Activated naive CD8-positive, alpha-beta T cell treated with anti-CD3 and anti-CD28 coated beads for 36 hours (primary cell): ENCODE measurements around the gene EPHB2. TPM values are rescaled to one million over a fixed set of nuclear protein-coding genes. Genes with fewer than 3 reads are reported as not detected.

ENCODE experiments used
- DNase-seq: peaks from one replicate; pipeline ENCODE4 v3.0.0; 2021
- H3K27ac Mint-ChIP-seq: one replicate; pipeline ENCODE4 v1.8.0; 2022; ENCODE audit warnings: mild to moderate bottlenecking, moderate library complexity, mixed read lengths
- H3K27me3 Mint-ChIP-seq: one replicate; pipeline ENCODE4 v1.8.0; 2022; ENCODE audit warnings: mild to moderate bottlenecking, mixed read lengths
- H3K36me3 Mint-ChIP-seq: one replicate; pipeline ENCODE4 v1.8.0; 2021; ENCODE audit warnings: mild to moderate bottlenecking, mixed read lengths
- H3K4me1 Mint-ChIP-seq: one replicate; pipeline ENCODE4 v1.8.0; 2021; ENCODE audit warnings: mixed read lengths
- H3K4me3 Mint-ChIP-seq: one replicate; pipeline ENCODE4 v1.8.0; 2022; ENCODE audit warnings: mild to moderate bottlenecking, moderate library complexity, mixed read lengths
- H3K9me3 Mint-ChIP-seq: one replicate; pipeline ENCODE4 v1.8.0; 2022; ENCODE audit warnings: mixed read lengths
- total RNA-seq, 2 experiments: library from RNA; stranded (reverse); gene quantifications; one replicate each; pipeline ENCODE4 v1.2.3, GENCODE V29; 2021

Gene EPHB2
- total RNA-seq, 2 experiments from 2014 or later = 0.04 TPM; not detected in 1

GRCh38 chr1:22913421-22914141, 202.9 kb downstream of the EPHB2 start:
- Mint-ChIP-seq H3K9me3 (no peaks in the 10 kb centered on the region), H3K27me3 (peaks cover 7% of the 10 kb centered on the region), H3K4me3 (no peak overlapping the region), H3K36me3 (no peaks in the 10 kb centered on the region), H3K27ac (no peak overlapping the region), H3K4me1 (no peaks in the 10 kb centered on the region)
- DNase-seq = no peak

- Mint-ChIP-seq H3K27me3 (peaks cover 7% of the 10 kb centered on the region), H3K9me3 (no peaks in the 10 kb centered on the region), H3K27ac (no peak overlapping the region), H3K4me1 (no peaks in the 10 kb centered on the region), H3K4me3 (no peak overlapping the region), H3K36me3 (no peaks in the 10 kb centered on the region)
- no peak for DNase-seq
These were observed 203.5 kb downstream of the EPHB2 start for GRCh38 chr1:22914156-22914555.

- DNase-seq = no peak
- peaks cover 7% of the 10 kb centered on the region for H3K27me3 Mint-ChIP-seq
- H3K9me3 Mint-ChIP-seq = no peaks in the 10 kb centered on the region
- no peak overlapping the region for H3K4me3 Mint-ChIP-seq
- H3K4me1 Mint-ChIP-seq = no peaks in the 10 kb centered on the region
- H3K36me3 Mint-ChIP-seq = no peaks in the 10 kb centered on the region
- no peak overlapping the region for H3K27ac Mint-ChIP-seq
These were observed 204.1 kb downstream of the EPHB2 start for GRCh38 chr1:22914633-22915217.

- DNase-seq = no peak
- H3K27me3 Mint-ChIP-seq = peaks cover 7% of the 10 kb centered on the region
- no peak overlapping the region for H3K4me3 Mint-ChIP-seq
- no peak overlapping the region for H3K27ac Mint-ChIP-seq
- H3K4me1 Mint-ChIP-seq = no peaks in the 10 kb centered on the region
- H3K9me3 Mint-ChIP-seq = no peaks in the 10 kb centered on the region
- H3K36me3 Mint-ChIP-seq = no peaks in the 10 kb centered on the region
These were observed 204.6 kb downstream of the EPHB2 start for GRCh38 chr1:22915231-22915630.

- Mint-ChIP-seq H3K9me3 (no peaks in the 10 kb centered on the region), H3K36me3 (no peaks in the 10 kb centered on the region), H3K4me1 (no peaks in the 10 kb centered on the region), H3K27me3 (peaks cover 7% of the 10 kb centered on the region), H3K4me3 (no peak overlapping the region), H3K27ac (no peak overlapping the region)
- DNase-seq = no peak
These were observed 205.3 kb downstream of the EPHB2 start for GRCh38 chr1:22915816-22916470.

GRCh38 chr1:22916471-22916820, 205.8 kb downstream of the EPHB2 start:
- H3K27ac Mint-ChIP-seq = no peak overlapping the region

GRCh38 chr1:22917989-22918388, 207.3 kb downstream of the EPHB2 start:
- no peak for DNase-seq
- no peaks in the 10 kb centered on the region for H3K36me3 Mint-ChIP-seq
- no peaks in the 10 kb centered on the region for H3K4me1 Mint-ChIP-seq
- H3K27me3 Mint-ChIP-seq = peaks cover 7% of the 10 kb centered on the region
- H3K4me3 Mint-ChIP-seq = no peak overlapping the region
- H3K9me3 Mint-ChIP-seq = no peaks in the 10 kb centered on the region
- H3K27ac Mint-ChIP-seq = no peak overlapping the region

More at GRCh38 chr1:22916471-22916820, 205.8 kb downstream of the EPHB2 start:
- H3K36me3 Mint-ChIP-seq = no peaks in the 10 kb centered on the region
- H3K4me3 Mint-ChIP-seq = no peak overlapping the region
- H3K4me1 Mint-ChIP-seq = no peaks in the 10 kb centered on the region
- peaks cover 7% of the 10 kb centered on the region for H3K27me3 Mint-ChIP-seq
- no peaks in the 10 kb centered on the region for H3K9me3 Mint-ChIP-seq
- DNase-seq = no peak

GRCh38 chr1:22918644-22919043, 208.0 kb downstream of the EPHB2 start:
- no peak for DNase-seq
- no peaks in the 10 kb centered on the region for H3K36me3 Mint-ChIP-seq
- H3K4me3 Mint-ChIP-seq = no peak overlapping the region
- H3K27ac Mint-ChIP-seq = no peak overlapping the region
- peaks cover 7% of the 10 kb centered on the region for H3K27me3 Mint-ChIP-seq
- H3K9me3 Mint-ChIP-seq = no peaks in the 10 kb centered on the region
- no peaks in the 10 kb centered on the region for H3K4me1 Mint-ChIP-seq

GRCh38 chr1:22919341-22920025, 208.8 kb downstream of the EPHB2 start:
- no peaks in the 10 kb centered on the region for H3K36me3 Mint-ChIP-seq
- H3K9me3 Mint-ChIP-seq = no peaks in the 10 kb centered on the region
- DNase-seq = no peak
- H3K27me3 Mint-ChIP-seq = peaks cover 7% of the 10 kb centered on the region
- no peak overlapping the region for H3K4me3 Mint-ChIP-seq
- no peak overlapping the region for H3K27ac Mint-ChIP-seq
- H3K4me1 Mint-ChIP-seq = no peaks in the 10 kb centered on the region

GRCh38 chr1:22920026-22920733, 209.5 kb downstream of the EPHB2 start:
- no peaks in the 10 kb centered on the region for H3K4me1 Mint-ChIP-seq
- no peaks in the 10 kb centered on the region for H3K9me3 Mint-ChIP-seq
- H3K27ac Mint-ChIP-seq = no peak overlapping the region
- H3K4me3 Mint-ChIP-seq = no peak overlapping the region
- H3K27me3 Mint-ChIP-seq = peaks cover 7% of the 10 kb centered on the region
- H3K36me3 Mint-ChIP-seq = no peaks in the 10 kb centered on the region
- no peak for DNase-seq

- Mint-ChIP-seq H3K4me3 (no peak overlapping the region), H3K9me3 (no peaks in the 10 kb centered on the region)
- DNase-seq = no peak
These were observed 210.3 kb downstream of the EPHB2 start for GRCh38 chr1:22920734-22921451.

GRCh38 chr1:22921452-22922126, 210.9 kb downstream of the EPHB2 start:
- Mint-ChIP-seq H3K4me1 (no peaks in the 10 kb centered on the region), H3K27ac (no peak overlapping the region), H3K9me3 (no peaks in the 10 kb centered on the region), H3K4me3 (no peak overlapping the region), H3K36me3 (no peaks in the 10 kb centered on the region), H3K27me3 (peaks cover 4% of the 10 kb centered on the region)
- no peak for DNase-seq

More at GRCh38 chr1:22920734-22921451, 210.3 kb downstream of the EPHB2 start:
- H3K4me1 Mint-ChIP-seq = no peaks in the 10 kb centered on the region
- peaks cover 4% of the 10 kb centered on the region for H3K27me3 Mint-ChIP-seq
- no peak overlapping the region for H3K27ac Mint-ChIP-seq
- H3K36me3 Mint-ChIP-seq = no peaks in the 10 kb centered on the region

GRCh38 chr1:22922640-22923039, 212.0 kb downstream of the EPHB2 start:
- no peak overlapping the region for H3K27ac Mint-ChIP-seq
- no peak overlapping the region for H3K4me3 Mint-ChIP-seq
- no peak for DNase-seq
- no peaks in the 10 kb centered on the region for H3K4me1 Mint-ChIP-seq
- H3K9me3 Mint-ChIP-seq = no peaks in the 10 kb centered on the region
- H3K27me3 Mint-ChIP-seq = peaks cover 6% of the 10 kb centered on the region
- no peaks in the 10 kb centered on the region for H3K36me3 Mint-ChIP-seq

GRCh38 chr1:22925111-22925510, 214.5 kb downstream of the EPHB2 start:
- no peak for DNase-seq
- no peak overlapping the region for H3K4me3 Mint-ChIP-seq
- H3K4me1 Mint-ChIP-seq = no peaks in the 10 kb centered on the region
- H3K9me3 Mint-ChIP-seq = no peaks in the 10 kb centered on the region
- H3K36me3 Mint-ChIP-seq = no peaks in the 10 kb centered on the region
- H3K27me3 Mint-ChIP-seq = peaks cover 14% of the 10 kb centered on the region
- H3K27ac Mint-ChIP-seq = no peak overlapping the region
